GM23338 (cell line): Measurements from ENCODE around the gene GRIN2A. TPM values are rescaled to one million over a fixed set of nuclear protein-coding genes. Genes with fewer than 3 reads are reported as not detected.

ENCODE experiments used
- ATAC-seq: fragments of 200-7000 bp; cut with Tn5 transposase; 3 replicates; pipeline ENCODE4 v1.9.1; 2020
- DNase-seq: peaks from one replicate; pipeline ENCODE4 v3.0.0-alpha.2; 2015; ENCODE audit warnings: low spot score
- H2AFZ ChIP-seq: fragments of 200-600 bp; sonication (generic); 2 replicates; pipeline ENCODE4 v1.8.0; 2016; ENCODE audit warnings: antibody characterized with exemption, mild to moderate bottlenecking, moderate library complexity
- H3F3A ChIP-seq: fragments of 200-600 bp; sonication (generic); replicated peaks from 2 replicates; pipeline ENCODE4 v1.8.0; 2017; ENCODE audit warnings: antibody characterized with exemption, mixed run types, low read depth
- H3K27ac ChIP-seq: fragments of 200-600 bp; sonication (generic); 2 replicates; pipeline ENCODE4 v1.6.1; 2016; ENCODE audit warnings: low read depth
- H3K27me3 ChIP-seq: fragments of 200-600 bp; sonication (generic); 2 replicates; pipeline ENCODE4 v1.8.0; 2016; ENCODE audit warnings: mild to moderate bottlenecking, mixed run types, moderate library complexity; ENCODE audit not compliant: insufficient read depth
- H3K36me3 ChIP-seq: fragments of 200-600 bp; sonication (generic); 2 replicates; pipeline ENCODE4 v1.8.0; 2016; ENCODE audit warnings: mild to moderate bottlenecking; ENCODE audit not compliant: insufficient read depth
- H3K4me1 ChIP-seq: fragments of 200-600 bp; sonication (generic); 2 replicates; pipeline ENCODE4 v1.8.0; 2016; ENCODE audit warnings: mild to moderate bottlenecking, moderate library complexity; ENCODE audit not compliant: insufficient read depth
- H3K4me2 ChIP-seq: fragments of 200-600 bp; sonication (generic); 2 replicates; pipeline ENCODE4 v1.7.1; 2017; ENCODE audit warnings: mixed run types
- H3K4me3 ChIP-seq: fragments of 200-600 bp; sonication (generic); 2 replicates; pipeline ENCODE4 v1.6.1; 2016; ENCODE audit warnings: mixed run types
- H3K79me2 ChIP-seq: fragments of 200-600 bp; sonication (generic); replicated peaks from 2 replicates; pipeline ENCODE4 v1.8.0; 2017; ENCODE audit warnings: mild to moderate bottlenecking; ENCODE audit not compliant: insufficient read depth
- H3K9me2 ChIP-seq: fragments of 200-600 bp; sonication (generic); 2 replicates; pipeline ENCODE4 v1.8.0; 2017; ENCODE audit not compliant: insufficient read depth
- H4K20me1 ChIP-seq: fragments of 200-600 bp; sonication (generic); replicated peaks from 2 replicates; pipeline ENCODE4 v1.8.0; 2017; ENCODE audit warnings: mild to moderate bottlenecking; ENCODE audit not compliant: insufficient read depth
- H3K27ac Mint-ChIP-seq: 2 replicates; pipeline ENCODE4 v1.8.0; 2020; ENCODE audit warnings: inconsistent platforms, mild to moderate bottlenecking, moderate library complexity, mixed read lengths
- H3K27me3 Mint-ChIP-seq: 3 replicates; pipeline ENCODE4 v1.8.0; 2022; ENCODE audit warnings: low read depth, mild to moderate bottlenecking, moderate library complexity, mixed read lengths, inconsistent platforms; ENCODE audit not compliant: insufficient read depth, poor library complexity
- H3K36me3 Mint-ChIP-seq: 3 replicates; pipeline ENCODE4 v1.8.0; 2021; ENCODE audit warnings: low read depth, mild to moderate bottlenecking, inconsistent platforms, moderate library complexity, mixed read lengths
- H3K4me1 Mint-ChIP-seq: 3 replicates; pipeline ENCODE4 v1.8.0; 2020; ENCODE audit warnings: mild to moderate bottlenecking, inconsistent platforms, mixed read lengths
- H3K4me3 Mint-ChIP-seq: 3 replicates; pipeline ENCODE4 v1.8.0; 2021; ENCODE audit warnings: moderate library complexity, mild to moderate bottlenecking, inconsistent platforms, mixed read lengths
- H3K9me3 Mint-ChIP-seq: 3 replicates; pipeline ENCODE4 v1.8.0; 2020; ENCODE audit warnings: moderate library complexity, mild to moderate bottlenecking, inconsistent platforms, mixed read lengths
- CREB1 ChIP-seq: fragments of 250-450 bp; sonication (Bioruptor Pico); IDR thresholded peaks from 2 replicates; pipeline ENCODE4 v1.5.0; 2020; ENCODE audit warnings: low read depth, mild to moderate bottlenecking, moderate library complexity
- ETS1 ChIP-seq: IDR thresholded peaks from 2 replicates; pipeline ENCODE4 v1.6.1; 2016; ENCODE audit warnings: antibody characterized with exemption
- EZH2 ChIP-seq: fragments of 200-600 bp; sonication (generic); IDR thresholded peaks from one replicate; pipeline ENCODE4 v1.8.0; 2017; ENCODE audit warnings: antibody characterized with exemption, mild to moderate bottlenecking, low read depth; ENCODE audit not compliant: unreplicated experiment
- EZH2phosphoT487 ChIP-seq: fragments of 200-600 bp; sonication (generic); IDR thresholded peaks from one replicate; pipeline ENCODE4 v1.8.1; 2018; ENCODE audit warnings: antibody characterized with exemption; ENCODE audit not compliant: unreplicated experiment
- JUNB ChIP-seq: IDR thresholded peaks from one replicate; pipeline ENCODE4 v1.6.1; 2016; ENCODE audit warnings: antibody characterized with exemption; ENCODE audit not compliant: unreplicated experiment
- NANOG ChIP-seq: IDR thresholded peaks from 2 replicates; pipeline ENCODE4 v1.6.1; 2016; ENCODE audit warnings: antibody characterized with exemption, borderline replicate concordance
- POLR2AphosphoS5 ChIP-seq: IDR thresholded peaks from 2 replicates; pipeline ENCODE4 v1.6.1; 2016; ENCODE audit warnings: antibody characterized with exemption, low read depth
- ZNF331 ChIP-seq: fragments of 250-450 bp; sonication (Bioruptor Pico); IDR thresholded peaks from 2 replicates; pipeline ENCODE4 v1.5.0; 2020; ENCODE audit warnings: low read depth, mild to moderate bottlenecking, moderate library complexity
- polyA plus RNA-seq: library from polyadenylated mRNA; unstranded; fragments of >200 nt; fragmentation: Nextera tagmentation; extraction: Ambion mirVana; gene quantifications from 2 replicates; pipeline ENCODE4 v1.2.1, GENCODE V29; 2016
- total RNA-seq: library from RNA; depleted of rRNA; stranded (reverse); fragments of >200 nt; shearing (Covaris generic); gene quantifications from 2 replicates; pipeline ENCODE4 v1.2.3, GENCODE V29; 2014
- TF ChIP-seq, protein P1 (sequence below), 2 experiments: fragments of 200-600 bp in 1 of 2; sonication (generic) in 1 of 2; conservative IDR thresholded peaks; 2 replicates each; pipeline versions ENCODE4 v1.5.1 to v1.6.1; 2016 to 2017; ENCODE audit warnings: antibody characterized with exemption in 2 of 2, low read depth in 2 of 2, mild to moderate bottlenecking in 2 of 2, moderate library complexity in 1 of 2
- TF ChIP-seq, protein P2 (sequence below): fragments of 250-450 bp; sonication (Bioruptor Pico); IDR thresholded peaks from 2 replicates; pipeline ENCODE4 v1.5.0; 2020; ENCODE audit warnings: mild to moderate bottlenecking, moderate library complexity

GRIN2A gene
- total and polyA plus RNA-seq, 2 experiments from 2014 or later: 0.89 to 5.1 TPM

- TF ChIP-seq, protein P1, sequence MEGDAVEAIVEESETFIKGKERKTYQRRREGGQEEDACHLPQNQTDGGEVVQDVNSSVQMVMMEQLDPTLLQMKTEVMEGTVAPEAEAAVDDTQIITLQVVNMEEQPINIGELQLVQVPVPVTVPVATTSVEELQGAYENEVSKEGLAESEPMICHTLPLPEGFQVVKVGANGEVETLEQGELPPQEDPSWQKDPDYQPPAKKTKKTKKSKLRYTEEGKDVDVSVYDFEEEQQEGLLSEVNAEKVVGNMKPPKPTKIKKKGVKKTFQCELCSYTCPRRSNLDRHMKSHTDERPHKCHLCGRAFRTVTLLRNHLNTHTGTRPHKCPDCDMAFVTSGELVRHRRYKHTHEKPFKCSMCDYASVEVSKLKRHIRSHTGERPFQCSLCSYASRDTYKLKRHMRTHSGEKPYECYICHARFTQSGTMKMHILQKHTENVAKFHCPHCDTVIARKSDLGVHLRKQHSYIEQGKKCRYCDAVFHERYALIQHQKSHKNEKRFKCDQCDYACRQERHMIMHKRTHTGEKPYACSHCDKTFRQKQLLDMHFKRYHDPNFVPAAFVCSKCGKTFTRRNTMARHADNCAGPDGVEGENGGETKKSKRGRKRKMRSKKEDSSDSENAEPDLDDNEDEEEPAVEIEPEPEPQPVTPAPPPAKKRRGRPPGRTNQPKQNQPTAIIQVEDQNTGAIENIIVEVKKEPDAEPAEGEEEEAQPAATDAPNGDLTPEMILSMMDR (conservative IDR thresholded peaks at IDR 0.05; ENCODE audit: low read depth in 2 of 2): no peak
Observed at GRCh38 chr16:10067406-10067805, 114.8 kb downstream of the GRIN2A start (continued).

- Histone ChIP-seq H3K79me2 (no peaks in the 10 kb centered on the region), H3K4me2 (no peak overlapping the region), H3K27ac (no peak overlapping the region), H3F3A (no peaks in the 10 kb centered on the region), H3K9me2 (peaks cover 4% of the 10 kb centered on the region; the same call in 1 of the 2 replicates), H4K20me1 (no peaks in the 10 kb centered on the region), H2AFZ (no peak overlapping the region), H3K4me1 (no peaks in the 10 kb centered on the region), H3K4me3 (no peak overlapping the region), H3K36me3 (no peaks in the 10 kb centered on the region), H3K27me3 (no peaks in the 10 kb centered on the region)
- Mint-ChIP-seq H3K9me3 (no peaks in the 10 kb centered on the region), H3K27ac (no peak overlapping the region), H3K27me3 (peaks cover 7% of the 10 kb centered on the region), H3K4me3 (no peak overlapping the region), H3K36me3 (no peaks in the 10 kb centered on the region), H3K4me1 (peaks cover 3% of the 10 kb centered on the region; the same call in 2 of the 3 replicates)
- ATAC-seq (no peak), DNase-seq (no peak)
- TF ChIP-seq EZH2phosphoT487 (no peak), ETS1 (no peak), EZH2 (no peak), NANOG (no peak), POLR2AphosphoS5 (no peak), ZNF331 (CRISPR knock-in tag) (no peak), CREB1 (CRISPR knock-in tag) (no peak), JUNB (no peak)
- TF ChIP-seq, protein P1 (conservative IDR thresholded peaks at IDR 0.05; ENCODE audit: low read depth in 2 of 2): no peak
- TF ChIP-seq, protein P2, sequence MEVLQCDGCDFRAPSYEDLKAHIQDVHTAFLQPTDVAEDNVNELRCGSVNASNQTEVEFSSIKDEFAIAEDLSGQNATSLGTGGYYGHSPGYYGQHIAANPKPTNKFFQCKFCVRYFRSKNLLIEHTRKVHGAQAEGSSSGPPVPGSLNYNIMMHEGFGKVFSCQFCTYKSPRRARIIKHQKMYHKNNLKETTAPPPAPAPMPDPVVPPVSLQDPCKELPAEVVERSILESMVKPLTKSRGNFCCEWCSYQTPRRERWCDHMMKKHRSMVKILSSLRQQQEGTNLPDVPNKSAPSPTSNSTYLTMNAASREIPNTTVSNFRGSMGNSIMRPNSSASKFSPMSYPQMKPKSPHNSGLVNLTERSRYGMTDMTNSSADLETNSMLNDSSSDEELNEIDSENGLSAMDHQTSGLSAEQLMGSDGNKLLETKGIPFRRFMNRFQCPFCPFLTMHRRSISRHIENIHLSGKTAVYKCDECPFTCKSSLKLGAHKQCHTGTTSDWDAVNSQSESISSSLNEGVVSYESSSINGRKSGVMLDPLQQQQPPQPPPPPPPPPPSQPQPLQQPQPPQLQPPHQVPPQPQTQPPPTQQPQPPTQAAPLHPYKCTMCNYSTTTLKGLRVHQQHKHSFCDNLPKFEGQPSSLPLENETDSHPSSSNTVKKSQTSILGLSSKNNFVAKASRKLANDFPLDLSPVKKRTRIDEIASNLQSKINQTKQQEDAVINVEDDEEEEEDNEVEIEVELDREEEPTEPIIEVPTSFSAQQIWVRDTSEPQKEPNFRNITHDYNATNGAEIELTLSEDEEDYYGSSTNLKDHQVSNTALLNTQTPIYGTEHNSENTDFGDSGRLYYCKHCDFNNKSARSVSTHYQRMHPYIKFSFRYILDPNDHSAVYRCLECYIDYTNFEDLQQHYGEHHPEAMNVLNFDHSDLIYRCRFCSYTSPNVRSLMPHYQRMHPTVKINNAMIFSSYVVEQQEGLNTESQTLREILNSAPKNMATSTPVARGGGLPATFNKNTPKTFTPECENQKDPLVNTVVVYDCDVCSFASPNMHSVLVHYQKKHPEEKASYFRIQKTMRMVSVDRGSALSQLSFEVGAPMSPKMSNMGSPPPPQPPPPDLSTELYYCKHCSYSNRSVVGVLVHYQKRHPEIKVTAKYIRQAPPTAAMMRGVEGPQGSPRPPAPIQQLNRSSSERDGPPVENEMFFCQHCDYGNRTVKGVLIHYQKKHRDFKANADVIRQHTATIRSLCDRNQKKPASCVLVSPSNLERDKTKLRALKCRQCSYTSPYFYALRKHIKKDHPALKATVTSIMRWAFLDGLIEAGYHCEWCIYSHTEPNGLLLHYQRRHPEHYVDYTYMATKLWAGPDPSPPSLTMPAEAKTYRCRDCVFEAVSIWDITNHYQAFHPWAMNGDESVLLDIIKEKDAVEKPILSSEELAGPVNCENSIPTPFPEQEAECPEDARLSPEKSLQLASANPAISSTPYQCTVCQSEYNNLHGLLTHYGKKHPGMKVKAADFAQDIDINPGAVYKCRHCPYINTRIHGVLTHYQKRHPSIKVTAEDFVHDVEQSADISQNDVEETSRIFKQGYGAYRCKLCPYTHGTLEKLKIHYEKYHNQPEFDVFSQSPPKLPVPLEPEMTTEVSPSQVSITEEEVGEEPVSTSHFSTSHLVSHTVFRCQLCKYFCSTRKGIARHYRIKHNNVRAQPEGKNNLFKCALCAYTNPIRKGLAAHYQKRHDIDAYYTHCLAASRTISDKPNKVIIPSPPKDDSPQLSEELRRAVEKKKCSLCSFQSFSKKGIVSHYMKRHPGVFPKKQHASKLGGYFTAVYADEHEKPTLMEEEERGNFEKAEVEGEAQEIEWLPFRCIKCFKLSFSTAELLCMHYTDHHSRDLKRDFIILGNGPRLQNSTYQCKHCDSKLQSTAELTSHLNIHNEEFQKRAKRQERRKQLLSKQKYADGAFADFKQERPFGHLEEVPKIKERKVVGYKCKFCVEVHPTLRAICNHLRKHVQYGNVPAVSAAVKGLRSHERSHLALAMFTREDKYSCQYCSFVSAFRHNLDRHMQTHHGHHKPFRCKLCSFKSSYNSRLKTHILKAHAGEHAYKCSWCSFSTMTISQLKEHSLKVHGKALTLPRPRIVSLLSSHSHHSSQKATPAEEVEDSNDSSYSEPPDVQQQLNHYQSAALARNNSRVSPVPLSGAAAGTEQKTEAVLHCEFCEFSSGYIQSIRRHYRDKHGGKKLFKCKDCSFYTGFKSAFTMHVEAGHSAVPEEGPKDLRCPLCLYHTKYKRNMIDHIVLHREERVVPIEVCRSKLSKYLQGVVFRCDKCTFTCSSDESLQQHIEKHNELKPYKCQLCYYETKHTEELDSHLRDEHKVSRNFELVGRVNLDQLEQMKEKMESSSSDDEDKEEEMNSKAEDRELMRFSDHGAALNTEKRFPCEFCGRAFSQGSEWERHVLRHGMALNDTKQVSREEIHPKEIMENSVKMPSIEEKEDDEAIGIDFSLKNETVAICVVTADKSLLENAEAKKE (CRISPR knock-in tag): no peak
Observed at GRCh38 chr16:10065019-10065418, 117.2 kb downstream of the GRIN2A start.
